ENCODE data around the gene SUGCT. TPM values are rescaled to one million over a fixed set of nuclear protein-coding genes. Genes with fewer than 3 reads are reported as not detected.
"Not testable (repeated sequence)": the region's sequence is repeated elsewhere in the genome, so short reads cannot be mapped to it uniquely, and the experiment has no call there.

SUGCT gene
- total RNA-seq, 1 donor from 2014 or later = 7.1 TPM

GRCh38 chr7:40211276-40212003 lies 76.6 kb downstream of the SUGCT start:
- H3K9me3 Mint-ChIP-seq = no peaks in the 10 kb centered on the region
- TF ChIP-seq, protein P1, sequence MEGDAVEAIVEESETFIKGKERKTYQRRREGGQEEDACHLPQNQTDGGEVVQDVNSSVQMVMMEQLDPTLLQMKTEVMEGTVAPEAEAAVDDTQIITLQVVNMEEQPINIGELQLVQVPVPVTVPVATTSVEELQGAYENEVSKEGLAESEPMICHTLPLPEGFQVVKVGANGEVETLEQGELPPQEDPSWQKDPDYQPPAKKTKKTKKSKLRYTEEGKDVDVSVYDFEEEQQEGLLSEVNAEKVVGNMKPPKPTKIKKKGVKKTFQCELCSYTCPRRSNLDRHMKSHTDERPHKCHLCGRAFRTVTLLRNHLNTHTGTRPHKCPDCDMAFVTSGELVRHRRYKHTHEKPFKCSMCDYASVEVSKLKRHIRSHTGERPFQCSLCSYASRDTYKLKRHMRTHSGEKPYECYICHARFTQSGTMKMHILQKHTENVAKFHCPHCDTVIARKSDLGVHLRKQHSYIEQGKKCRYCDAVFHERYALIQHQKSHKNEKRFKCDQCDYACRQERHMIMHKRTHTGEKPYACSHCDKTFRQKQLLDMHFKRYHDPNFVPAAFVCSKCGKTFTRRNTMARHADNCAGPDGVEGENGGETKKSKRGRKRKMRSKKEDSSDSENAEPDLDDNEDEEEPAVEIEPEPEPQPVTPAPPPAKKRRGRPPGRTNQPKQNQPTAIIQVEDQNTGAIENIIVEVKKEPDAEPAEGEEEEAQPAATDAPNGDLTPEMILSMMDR (conservative IDR thresholded peaks at IDR 0.05) = no peak
- H3K4me1 Mint-ChIP-seq (ENCODE audit: unreplicated experiment) = no peaks in the 10 kb centered on the region
- H3K27me3 Mint-ChIP-seq = no peaks in the 10 kb centered on the region
- no peak overlapping the region for H3K4me3 Mint-ChIP-seq
- DNase-seq (ENCODE audit: extremely low spot score, unreplicated experiment) = no peak
- H3K36me3 Mint-ChIP-seq = no peaks in the 10 kb centered on the region
- no peak overlapping the region for H3K27ac Mint-ChIP-seq

DNA sequence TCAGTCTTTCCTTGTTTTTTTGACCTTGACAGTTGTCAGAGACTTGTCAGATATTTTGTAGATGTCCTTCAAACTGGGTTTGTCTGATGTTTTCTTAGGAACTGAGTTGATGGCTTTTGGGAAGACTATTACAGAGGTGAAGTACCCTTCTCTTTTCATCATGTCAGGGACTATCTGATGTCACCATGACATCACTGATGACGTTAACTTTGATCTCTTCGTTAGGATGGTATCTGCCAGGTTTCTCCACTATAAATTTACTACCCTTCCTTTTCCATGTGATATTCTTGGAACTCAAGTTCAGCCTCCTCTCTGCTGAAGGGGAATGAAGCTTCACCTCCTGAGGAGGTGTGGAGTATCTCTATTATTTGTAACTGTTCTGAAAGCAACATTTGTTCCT lies 78.5 kb downstream of the SUGCT start:
- DNase-seq (ENCODE audit: extremely low spot score, unreplicated experiment) = no peak
- Mint-ChIP-seq H3K27me3 (no peaks in the 10 kb centered on the region), H3K27ac (no peak overlapping the region), H3K36me3 (no peaks in the 10 kb centered on the region), H3K4me1 (ENCODE audit: unreplicated experiment) (no peaks in the 10 kb centered on the region), H3K9me3 (no peaks in the 10 kb centered on the region), H3K4me3 (no peak overlapping the region)
- TF ChIP-seq, protein P1 (conservative IDR thresholded peaks at IDR 0.05) = no peak

- no peaks in the 10 kb centered on the region for H3K9me3 Mint-ChIP-seq
- DNase-seq (ENCODE audit: extremely low spot score, unreplicated experiment) = no peak
- no peaks in the 10 kb centered on the region for H3K27me3 Mint-ChIP-seq
- TF ChIP-seq, protein P1 (conservative IDR thresholded peaks at IDR 0.05) = no peak
- H3K27ac Mint-ChIP-seq = no peak overlapping the region
- no peaks in the 10 kb centered on the region for H3K4me1 Mint-ChIP-seq (ENCODE audit: unreplicated experiment)
- no peak overlapping the region for H3K4me3 Mint-ChIP-seq
- H3K36me3 Mint-ChIP-seq = no peaks in the 10 kb centered on the region
Observed at GRCh38 chr7:40213856-40214255, 79.1 kb downstream of the SUGCT start.

GRCh38 chr7:40218612-40219011 lies 83.8 kb downstream of the SUGCT start:
- DNase-seq (ENCODE audit: extremely low spot score, unreplicated experiment); H3K27me3 Mint-ChIP-seq; H3K4me1 Mint-ChIP-seq (ENCODE audit: unreplicated experiment); H3K9me3 Mint-ChIP-seq; H3K36me3 Mint-ChIP-seq; H3K27ac Mint-ChIP-seq; H3K4me3 Mint-ChIP-seq: not testable (repeated sequence)

GRCh38 chr7:40219917-40220316 lies 85.1 kb downstream of the SUGCT start:
- Mint-ChIP-seq H3K4me1 (ENCODE audit: unreplicated experiment) (peaks cover 4% of the 10 kb centered on the region), H3K4me3 (no peak overlapping the region), H3K27ac (no peak overlapping the region), H3K36me3 (peaks cover 3% of the 10 kb centered on the region), H3K9me3 (no peaks in the 10 kb centered on the region), H3K27me3 (no peaks in the 10 kb centered on the region)
- DNase-seq (ENCODE audit: extremely low spot score, unreplicated experiment) = no peak
- TF ChIP-seq, protein P1 (conservative IDR thresholded peaks at IDR 0.05) = no peak

- H3K4me1 Mint-ChIP-seq (ENCODE audit: unreplicated experiment) = peaks cover 4% of the 10 kb centered on the region
- no peaks in the 10 kb centered on the region for H3K27me3 Mint-ChIP-seq
- H3K27ac Mint-ChIP-seq = no peak overlapping the region
- no peaks in the 10 kb centered on the region for H3K9me3 Mint-ChIP-seq
- TF ChIP-seq, protein P1 (conservative IDR thresholded peaks at IDR 0.05) = no peak
- DNase-seq (ENCODE audit: extremely low spot score, unreplicated experiment) = no peak
- H3K4me3 Mint-ChIP-seq = no peak overlapping the region
- peaks cover 3% of the 10 kb centered on the region for H3K36me3 Mint-ChIP-seq
Observed at GRCh38 chr7:40220421-40220911, 85.7 kb downstream of the SUGCT start.

All from type B pancreatic cell (in vitro differentiated cells).